ENCODE results near the gene HAND1.
"Not testable (repeated sequence)": the region's sequence is repeated elsewhere in the genome, so short reads cannot be mapped to it uniquely, and the experiment has no call there.

The HAND1 gene

DNA sequence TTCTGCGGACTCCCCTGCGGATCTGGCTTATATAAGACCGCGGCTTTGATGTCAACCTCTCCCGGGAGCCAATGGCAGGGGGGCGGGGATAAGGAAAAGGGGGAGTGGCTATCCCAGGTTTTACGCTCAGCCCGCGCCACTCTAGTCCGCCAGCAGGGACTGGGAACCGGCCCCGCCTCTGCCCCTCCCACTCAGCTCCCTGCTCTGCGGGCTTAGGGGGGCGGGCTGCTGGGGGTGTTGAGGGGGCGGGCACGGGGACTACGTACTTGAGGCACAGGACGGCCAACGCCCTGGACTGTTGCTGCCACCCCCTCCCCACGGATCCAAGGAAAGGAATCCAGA is at the start of gene HAND1:
Gene HAND1 (minus strand): TSS at position 4 of the 342 bp plus-strand sequence. CDS start 219 bp downstream, outside the sequence.
- no peak for DNase-seq (ENCODE audit: low read depth, low spot score)
- H3K27ac ChIP-seq: no peak within 1 kb of the TSS

DNA sequence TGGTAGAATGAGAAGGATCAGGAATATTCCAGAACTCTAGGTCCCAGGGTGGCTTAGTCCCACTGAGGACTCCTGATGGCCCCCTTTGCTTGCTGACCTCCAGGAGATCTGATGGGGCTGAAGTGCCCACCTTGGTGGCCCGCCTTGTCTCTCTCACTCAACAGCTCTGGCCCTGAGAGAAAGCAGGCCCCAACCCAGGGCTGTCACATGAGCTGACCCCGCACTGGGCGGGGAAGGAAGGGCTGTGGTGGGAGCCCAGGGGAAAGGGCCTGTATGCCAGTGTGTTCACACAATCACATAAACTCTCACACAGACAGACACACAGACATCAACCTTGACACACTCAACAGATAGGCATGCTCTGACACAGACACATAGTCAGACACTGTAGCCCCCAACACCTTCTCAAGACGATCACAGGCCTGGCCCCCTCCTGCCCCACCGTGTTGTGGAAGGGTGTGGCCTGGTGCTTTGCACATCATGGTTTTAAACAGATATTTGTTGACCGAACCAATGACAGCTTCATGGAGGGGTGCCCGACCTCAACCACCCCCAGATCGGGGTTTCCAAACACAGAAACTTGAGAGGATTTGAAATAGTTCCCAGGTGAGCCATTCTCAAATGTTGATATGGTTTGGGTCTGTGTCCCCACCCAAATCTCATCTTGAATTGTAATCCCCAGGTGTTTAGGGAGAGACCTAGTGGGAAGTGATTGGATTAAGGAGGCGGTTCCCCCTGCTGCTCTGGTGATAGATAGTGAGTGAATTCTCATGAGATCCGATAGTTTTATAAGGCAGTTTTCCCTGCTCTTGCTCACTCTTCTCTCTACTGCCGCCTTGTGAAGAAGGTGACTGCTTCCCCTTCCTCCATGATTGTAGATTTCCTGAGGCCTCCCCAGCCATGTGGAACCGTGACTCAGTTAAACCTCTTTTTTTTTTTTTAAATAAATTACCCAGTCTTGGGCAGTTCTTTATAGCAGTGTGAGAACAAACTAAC is 48.5 kb upstream of the HAND1 start:
- no peak for DNase-seq (ENCODE audit: low read depth, low spot score)
- H3K27ac ChIP-seq: no peak overlapping the region

DNA sequence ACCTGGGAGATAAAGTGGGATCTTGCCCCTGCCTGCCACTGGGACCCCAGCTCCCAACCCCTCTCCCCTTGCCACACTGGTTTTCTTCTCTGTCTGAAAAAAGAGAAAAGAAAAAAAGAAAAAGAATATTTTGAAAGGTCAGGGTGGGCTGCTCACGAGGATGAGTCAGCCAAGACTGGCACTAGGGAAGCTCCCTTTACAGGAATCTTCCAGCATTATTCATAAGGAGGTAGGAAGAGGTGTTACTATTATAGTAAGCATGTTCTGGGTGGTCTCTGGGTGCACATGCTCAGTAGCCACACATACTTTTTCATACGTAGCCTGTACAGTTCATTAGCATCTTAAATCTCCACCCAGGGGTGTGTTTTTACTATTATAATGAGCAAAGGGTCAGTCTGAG is 46.8 kb upstream of the HAND1 start:
- DNase-seq (ENCODE audit: low read depth, low spot score): no peak

DNA sequence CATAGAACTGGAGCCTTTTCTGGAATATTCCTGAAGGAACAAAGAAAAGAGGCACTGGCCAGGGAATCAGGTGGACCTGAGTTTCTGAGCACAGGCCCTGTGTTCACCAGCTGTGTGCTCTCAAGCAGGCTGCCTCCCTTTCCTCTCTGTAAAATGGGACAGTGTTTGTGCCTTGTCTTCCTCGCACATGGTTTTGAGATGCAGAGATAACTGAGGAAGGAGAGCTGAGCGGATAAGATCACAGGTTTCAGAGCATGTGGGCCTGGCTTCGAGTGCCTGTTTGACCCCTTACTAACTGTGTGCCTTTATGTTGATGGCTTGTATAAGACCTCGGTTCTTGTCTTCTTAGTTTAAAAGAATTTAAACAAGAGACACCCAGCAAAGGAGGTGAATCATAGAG is 46.2 kb upstream of the HAND1 start:
- H3K27ac ChIP-seq: no peak overlapping the region
- DNase-seq (ENCODE audit: low read depth, low spot score): no peak

More for the DNA sequence above, 46.8 kb upstream of the HAND1 start:
- no peak overlapping the region for H3K27ac ChIP-seq

DNA sequence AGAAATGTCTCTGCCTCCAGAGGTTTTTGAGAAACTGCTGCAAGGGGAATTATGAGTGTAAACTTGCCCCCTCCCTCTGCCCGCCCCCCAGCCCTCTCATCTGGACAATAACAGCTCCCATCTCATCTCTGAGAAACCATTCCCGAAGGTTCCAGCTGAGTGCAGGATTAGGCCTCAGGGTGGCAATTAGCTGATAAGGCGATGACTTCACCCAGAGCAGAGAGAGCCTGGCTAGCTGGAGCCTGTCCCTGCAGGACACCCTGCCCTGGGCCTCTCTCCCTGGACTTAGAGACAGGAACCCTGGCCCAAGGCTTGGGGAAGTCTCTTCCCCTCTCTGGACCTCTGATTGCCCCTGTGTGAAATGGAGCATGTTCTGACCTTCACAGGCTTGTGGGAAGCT is 45.7 kb upstream of the HAND1 start:
- no peak overlapping the region for H3K27ac ChIP-seq
- no peak for DNase-seq (ENCODE audit: low read depth, low spot score)

DNA sequence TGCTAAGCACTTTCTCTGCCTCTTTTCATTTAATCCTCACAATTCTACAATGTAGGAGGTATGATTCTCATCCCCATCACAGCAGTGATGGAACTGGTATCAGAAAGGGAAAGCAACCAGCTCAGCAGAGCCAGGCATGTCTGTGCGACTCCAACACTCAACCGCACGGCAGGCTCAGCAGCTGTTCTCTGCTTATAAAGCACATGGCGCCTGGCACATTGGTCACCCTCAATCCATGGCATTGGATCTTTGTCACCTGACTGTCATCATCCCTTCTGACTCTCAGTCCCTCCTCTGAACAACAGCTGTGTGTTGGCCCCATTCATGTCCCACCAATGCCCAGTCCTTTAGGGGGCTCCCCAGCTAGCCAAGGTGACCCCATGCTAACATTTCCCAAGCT is 45.1 kb upstream of the HAND1 start:
- H3K27ac ChIP-seq: no peak overlapping the region
- no peak for DNase-seq (ENCODE audit: low read depth, low spot score)

DNA sequence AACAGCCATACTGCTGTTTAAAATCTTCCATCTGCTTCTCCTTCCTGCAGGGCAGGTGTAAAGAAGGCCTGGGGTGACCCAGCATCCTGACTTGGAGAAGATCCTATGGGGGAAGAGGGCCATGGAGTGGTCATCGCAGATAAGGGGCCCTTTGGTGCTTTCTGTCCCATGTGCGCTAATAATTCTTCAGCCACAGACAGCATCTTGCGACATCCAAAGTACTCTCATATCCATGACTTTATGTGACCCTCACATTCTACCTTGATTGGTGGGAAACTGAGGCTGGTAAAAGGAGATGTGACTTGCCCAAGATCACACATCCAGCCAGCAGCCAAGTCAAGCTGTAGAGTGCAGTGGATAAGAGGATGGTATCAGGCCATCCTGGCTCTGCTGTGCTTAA is 44.3 kb upstream of the HAND1 start:
- no peak for DNase-seq (ENCODE audit: low read depth, low spot score)
- H3K27ac ChIP-seq: no peak overlapping the region

DNA sequence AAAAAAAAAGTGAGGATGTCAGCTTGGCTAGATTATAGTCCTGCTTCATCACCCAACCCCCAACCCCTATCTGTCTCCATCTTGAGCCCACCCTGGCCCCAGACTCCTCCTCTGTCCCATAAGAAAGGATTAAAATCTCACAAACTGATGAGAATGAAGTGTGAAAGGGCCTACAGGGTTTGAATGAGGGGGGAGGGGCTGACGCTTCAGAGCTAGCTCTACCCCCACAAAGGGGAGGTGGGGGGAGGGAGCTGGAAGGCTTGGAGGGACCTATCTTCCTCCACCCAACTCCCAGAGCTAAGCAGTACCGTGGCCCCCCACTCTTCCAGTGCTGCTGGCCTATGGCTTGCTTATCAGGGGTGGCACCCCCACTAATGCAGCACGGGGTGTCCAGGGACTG is 43.7 kb upstream of the HAND1 start:
- no peak for DNase-seq (ENCODE audit: low read depth, low spot score)
- H3K27ac ChIP-seq: no peak overlapping the region

DNA sequence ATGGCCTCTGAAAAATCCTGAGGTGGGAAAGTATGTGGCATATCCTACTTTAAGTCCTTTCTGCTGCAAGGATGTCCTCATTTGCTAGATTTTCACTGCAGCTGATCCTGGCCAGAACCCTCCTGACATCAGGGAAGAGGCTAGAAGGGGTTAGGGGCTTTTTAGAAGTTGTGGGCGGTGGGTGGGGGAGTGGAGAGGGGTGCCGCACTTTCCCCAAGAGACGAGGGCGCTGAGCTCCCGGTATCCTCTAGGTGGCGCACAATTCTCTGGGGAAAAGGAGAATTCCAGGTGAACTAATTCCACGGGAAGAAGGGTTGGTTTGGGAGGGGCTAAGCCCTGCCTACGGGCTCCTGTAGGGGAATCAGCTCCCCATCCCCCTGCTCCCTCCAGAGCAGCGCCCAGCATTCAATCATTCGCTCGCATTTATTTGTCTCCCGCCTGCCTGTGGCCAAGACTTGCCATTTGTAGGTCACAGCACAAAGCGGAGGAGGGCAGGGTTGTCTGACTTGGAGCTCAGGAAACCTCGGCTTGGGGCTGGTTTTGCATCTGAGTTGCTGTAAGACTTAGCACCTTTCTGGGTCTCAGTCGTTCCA is 42.9 kb upstream of the HAND1 start:
- H3K27ac ChIP-seq: no peak overlapping the region
- no peak for DNase-seq (ENCODE audit: low read depth, low spot score)

DNA sequence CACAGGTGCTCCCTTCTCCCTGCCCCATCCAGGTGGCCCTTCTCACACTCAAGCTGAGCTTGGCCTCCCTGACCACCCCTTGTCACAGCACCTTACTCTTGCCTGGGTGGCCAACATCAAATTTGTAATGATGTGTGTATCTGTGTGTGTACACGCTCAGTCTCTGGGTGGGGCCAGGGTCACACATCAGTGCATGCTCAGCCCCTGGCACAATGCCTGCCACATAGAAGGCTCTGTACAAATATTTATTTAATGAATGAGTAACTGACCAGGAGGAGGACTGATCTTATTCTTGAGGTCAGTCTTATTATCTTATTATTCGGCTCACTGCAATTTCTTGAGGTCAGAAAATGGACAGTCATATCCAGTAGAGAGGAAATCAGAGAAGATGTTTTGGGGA is 41.3 kb upstream of the HAND1 start:
- peak; percentile 22 for DNase-seq (ENCODE audit: low read depth, low spot score)
- no peak overlapping the region for H3K27ac ChIP-seq

DNA sequence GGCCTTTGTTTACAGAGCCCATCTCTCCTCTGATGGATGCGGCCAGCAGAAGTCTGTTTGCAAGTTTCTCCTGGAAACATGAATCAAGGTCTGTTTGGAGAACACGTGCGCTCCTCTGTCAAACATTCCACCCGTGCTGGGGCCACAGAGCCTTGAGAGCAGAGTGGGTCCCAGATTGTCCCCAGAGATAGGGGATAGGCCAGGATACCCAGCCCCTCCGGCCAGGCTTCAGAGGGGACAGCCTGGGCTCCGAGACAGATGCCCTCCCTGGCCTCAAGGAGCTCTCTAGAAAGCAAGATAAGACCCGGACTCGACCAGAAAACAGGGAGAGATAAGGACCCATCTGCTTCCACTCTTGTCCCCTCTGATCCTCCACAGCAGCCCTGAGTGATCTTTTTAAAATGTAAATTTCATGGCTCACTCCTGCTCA is 40.4 kb upstream of the HAND1 start:
- DNase-seq (ENCODE audit: low read depth, low spot score): no peak
- H3K27ac ChIP-seq: no peak overlapping the region

DNA sequence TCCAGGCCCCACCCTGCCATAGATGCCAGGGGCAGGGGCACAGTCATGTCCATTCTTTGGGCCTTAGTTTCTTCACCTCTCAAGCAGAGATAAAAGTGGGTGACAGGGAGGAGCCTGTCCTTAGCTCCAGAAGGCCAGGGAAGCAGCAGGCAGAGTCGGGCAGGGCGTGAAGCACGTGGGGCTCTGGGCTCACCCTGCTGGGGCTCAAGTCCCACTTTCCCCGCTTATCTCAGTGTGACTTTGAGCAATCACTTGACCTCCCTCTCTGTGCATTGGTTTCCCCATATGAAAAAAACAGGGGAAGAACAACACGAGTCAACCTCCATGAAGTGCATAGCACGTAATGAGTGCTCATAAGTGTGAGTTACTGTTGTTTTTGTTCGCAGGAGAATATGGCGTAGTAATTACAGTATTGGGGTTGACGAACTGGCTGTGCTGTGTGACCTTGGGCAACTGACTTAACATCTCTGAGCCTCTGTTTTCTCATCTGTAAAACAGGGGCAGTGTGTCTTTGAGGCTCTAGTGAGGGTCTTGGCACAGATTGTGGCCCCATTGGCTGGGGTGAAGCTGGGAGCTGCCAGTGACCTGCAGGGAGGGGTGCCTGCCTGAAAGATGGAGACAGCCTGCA is 39.9 kb upstream of the HAND1 start:
- H3K27ac ChIP-seq: no peak overlapping the region
- DNase-seq (ENCODE audit: low read depth, low spot score): no peak

DNA sequence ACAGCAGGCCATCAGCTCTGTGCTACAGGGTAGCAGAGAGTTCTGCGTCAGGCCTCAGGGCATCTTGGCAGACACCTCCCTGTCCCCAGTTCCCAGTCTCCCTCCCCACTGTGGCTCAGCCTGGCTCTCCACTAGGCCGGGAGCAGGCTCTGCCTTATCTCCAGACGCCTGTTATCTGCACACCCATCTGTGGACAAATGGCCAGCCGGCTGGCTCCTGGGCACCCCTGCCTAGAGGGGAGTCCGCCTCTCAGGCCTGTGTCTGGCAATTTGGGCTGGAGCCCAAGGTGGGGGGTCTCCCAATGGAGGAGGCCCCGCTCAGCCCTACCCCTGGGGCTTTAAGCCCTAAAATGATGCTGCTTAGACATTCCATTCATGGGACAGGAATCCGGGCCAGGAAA is 39.2 kb upstream of the HAND1 start:
- no peak for DNase-seq (ENCODE audit: low read depth, low spot score)
- no peak overlapping the region for H3K27ac ChIP-seq

DNA sequence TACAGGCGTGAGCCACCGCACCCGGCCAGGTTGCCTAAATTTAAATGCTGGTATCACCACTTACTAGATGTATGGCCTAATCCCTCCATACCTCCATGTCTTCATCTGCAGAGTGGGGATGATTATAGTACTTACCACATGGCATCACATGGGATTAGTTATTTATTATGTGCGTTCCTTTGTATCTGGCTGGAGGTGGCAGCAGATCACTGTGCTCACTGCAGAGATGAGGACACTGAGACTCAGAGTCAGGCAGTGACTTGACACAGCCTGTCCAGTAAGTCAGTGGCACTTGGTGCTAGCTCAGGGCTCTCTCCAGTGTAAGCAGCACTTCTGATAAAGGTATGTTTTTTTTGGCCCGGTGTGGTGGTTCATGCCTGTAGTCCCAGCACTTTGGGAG is 38.4 kb upstream of the HAND1 start:
- DNase-seq (ENCODE audit: low read depth, low spot score): no peak

DNA sequence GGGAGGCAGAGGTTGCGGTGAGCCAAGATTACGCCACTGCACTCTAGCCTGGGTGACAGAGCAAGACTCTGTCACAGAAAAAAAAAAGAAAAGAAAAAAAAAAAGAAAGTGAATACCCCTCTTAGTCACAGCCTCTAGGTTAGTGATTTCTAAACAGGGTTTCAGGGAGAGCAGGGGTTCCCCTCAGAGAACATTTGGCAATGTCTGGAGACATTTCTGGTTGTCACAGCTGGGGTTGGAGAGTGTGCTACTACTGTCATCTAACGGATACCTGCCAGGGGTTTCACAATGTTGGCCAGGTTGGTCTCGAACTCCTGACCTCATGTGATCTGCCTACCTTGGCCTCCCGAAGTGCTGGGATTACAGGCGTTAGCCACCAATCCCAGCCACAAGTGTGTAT is 37.5 kb upstream of the HAND1 start:
- not testable (repeated sequence) for H3K27ac ChIP-seq; DNase-seq (ENCODE audit: low read depth, low spot score)

More for the DNA sequence above, 38.4 kb upstream of the HAND1 start:
- H3K27ac ChIP-seq: no peak overlapping the region

DNA sequence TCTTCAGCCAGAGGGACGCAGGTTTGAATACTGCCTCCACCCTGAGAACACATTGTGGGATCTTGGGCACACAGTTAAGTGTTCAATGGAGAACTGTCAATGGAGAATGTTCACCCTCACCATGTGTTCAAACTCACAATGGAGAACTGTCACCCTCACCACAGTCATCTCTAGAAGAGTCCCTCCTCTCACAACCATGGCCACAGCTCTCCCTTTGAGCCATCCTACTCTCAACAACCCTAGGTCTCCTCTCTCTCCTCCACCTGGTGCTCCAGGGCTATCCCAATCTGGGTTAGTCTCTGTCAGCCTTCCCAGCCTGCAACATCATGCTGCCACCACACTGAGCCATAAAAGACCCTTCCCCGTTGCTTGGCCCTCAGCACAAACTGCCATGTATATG is 36.3 kb upstream of the HAND1 start:
- DNase-seq (ENCODE audit: low read depth, low spot score): no peak
- no peak overlapping the region for H3K27ac ChIP-seq

DNA sequence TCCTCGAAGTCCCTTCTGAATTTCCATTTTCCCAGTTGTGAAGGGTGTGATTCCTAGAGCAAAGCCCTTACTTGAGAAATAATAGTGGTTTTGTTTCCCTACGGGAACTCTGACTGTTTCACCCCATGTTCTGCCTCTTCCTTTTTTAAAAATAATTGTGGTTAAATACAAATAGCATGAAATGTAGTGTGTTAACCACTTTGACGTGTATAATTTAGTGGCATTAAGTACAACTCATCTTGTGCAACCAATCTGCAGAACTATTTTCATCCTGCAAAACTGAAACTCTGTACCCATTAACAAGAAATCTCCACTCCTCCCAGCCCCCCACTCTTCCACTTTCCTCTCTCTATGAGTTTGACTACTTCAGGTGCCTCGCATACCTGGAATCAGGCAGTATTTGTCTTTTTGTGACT is 35.6 kb upstream of the HAND1 start:
- DNase-seq (ENCODE audit: low read depth, low spot score): no peak
- H3K27ac ChIP-seq: no peak overlapping the region

DNA sequence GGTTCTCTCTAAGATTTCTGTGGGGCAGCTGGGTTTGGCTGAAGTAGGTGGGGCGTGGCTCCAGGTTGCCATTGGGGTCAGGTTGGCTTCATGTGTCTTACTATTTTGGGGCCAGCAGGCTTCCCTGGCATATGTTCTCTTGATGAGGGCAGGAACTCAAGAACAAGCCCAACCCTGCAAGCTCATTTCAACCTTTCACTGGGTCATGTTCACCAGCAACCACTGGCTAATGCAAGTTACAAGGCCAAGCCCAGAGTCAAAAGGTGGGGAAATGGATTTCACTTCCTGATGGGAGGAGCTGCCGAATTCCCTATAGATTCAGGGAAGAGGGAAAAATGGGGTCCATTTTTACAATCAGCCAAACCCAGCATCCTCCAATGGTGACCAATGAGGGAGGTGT is 34.0 kb upstream of the HAND1 start:
- no peak for DNase-seq (ENCODE audit: low read depth, low spot score)
- no peak overlapping the region for H3K27ac ChIP-seq

DNA sequence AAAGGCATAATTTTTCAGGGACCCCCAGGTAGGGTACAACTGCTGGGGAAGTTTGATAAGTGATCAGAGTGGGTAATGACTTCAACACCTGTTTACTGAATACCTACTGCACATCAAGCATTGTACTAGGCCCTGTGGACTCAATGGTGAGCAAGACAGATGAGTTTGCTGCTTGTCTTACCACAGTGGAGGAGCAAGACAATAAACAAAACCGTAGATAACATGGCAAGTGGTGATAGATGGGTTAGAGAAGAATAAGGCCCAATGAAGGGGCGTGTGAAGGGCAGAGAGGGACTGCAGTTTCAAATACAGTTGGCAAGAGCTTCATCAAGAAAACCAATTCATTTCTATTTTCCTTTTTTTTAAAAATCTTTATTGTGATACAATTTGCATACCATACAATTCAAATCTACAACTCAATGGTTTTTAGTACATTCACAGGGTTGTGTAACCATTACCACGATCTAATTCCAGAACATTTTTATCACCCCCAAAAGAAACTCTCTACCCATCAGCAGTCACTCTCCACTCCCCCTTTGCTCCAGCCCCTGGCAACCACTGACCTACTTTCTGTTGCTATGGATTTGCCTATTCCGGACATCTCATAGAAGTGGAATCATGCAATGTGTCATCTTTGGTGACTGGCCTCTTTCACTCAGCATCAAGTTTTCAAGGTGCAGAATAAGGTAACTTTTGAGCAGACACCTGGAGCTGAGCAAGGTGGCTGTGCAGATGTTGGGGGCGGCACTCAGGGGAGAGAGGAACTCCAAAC is 31.9 kb upstream of the HAND1 start:
- H3K27ac ChIP-seq: no peak overlapping the region
- no peak for DNase-seq (ENCODE audit: low read depth, low spot score)

DNA sequence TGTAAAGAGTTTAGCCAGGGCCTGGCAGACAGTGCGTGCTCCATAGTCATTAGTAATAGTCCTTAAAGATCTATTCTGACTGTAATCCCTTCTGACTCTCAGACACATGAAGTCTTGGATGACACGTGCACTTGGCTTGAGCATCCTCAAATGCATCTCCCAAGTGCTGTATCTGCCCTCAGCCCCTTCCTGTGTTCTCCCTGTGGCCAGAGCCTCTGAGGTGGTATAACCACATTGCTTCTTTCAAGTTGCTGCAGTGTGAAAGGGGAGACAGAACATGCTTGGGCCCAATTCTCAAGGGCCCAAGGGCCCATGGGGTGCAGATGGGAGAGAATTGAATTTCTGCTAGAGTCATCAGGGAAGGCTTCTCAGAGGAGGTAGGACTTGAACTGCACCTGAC is 30.1 kb upstream of the HAND1 start:
- DNase-seq (ENCODE audit: low read depth, low spot score): no peak
- no peak overlapping the region for H3K27ac ChIP-seq

DNA sequence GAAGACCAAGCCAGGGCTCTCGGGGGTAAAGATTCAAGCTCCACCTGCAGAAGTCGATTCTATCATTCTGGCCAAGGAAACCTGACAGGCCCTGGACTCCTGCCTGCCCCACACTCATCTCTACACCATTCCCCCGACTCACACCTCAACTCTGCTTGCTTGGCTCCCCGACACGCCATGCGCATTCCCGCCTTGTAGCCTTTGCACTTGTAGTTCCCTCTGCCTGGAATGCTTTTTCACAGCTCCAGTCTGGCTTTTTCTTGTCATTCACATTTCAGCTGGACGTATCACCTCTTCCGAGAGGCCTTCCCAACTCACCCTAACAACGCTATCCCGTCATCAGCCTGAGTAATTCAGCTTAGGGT is 28.7 kb upstream of the HAND1 start:
- no peak overlapping the region for H3K27ac ChIP-seq
- DNase-seq (ENCODE audit: low read depth, low spot score): no peak
